HG02938 (cell line): ENCODE results near the gene WNT16.
"Not testable (repeated sequence)": the region's sequence is repeated elsewhere in the genome, so short reads cannot be mapped to it uniquely, and the experiment has no call there.

Source experiments
- ATAC-seq: cut with Tn5 transposase; IDR thresholded peaks from one replicate; pipeline ENCODE4 v1.9.1; 2021; ENCODE audit warnings: mild to moderate bottlenecking, moderate library complexity; ENCODE audit not compliant: unreplicated experiment

Gene WNT16

DNA sequence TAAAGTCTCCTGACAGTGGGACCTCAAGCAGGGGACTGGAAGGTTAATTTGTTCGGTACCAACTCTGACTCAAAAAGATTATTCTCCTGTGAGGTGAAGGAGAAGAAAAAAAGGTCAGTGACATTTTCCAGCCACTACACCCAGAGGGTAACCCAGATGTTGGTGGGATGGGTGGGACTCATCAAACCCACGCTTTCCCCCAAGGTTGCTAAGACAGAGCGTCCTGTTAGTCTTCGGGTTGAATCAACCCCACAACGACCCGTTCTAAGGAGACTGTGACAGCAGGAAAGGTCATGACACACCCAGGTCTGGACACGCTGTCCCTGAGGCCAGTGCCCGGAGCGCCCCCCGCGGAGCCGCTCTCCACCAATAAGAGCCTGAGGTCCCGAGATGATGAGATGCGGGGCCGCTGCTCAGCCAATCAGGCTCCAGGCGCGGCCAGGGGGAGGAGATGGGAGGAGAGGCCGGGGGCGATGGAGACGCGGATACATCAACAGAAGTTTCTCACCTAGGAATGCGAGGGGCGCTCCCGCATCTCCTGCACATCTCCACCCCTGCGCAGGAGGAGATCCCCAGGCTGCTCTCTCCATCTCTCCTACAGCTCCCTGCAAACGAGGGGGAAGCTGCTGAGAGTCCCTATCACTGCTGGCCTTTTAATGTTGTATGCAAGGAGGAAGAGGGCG is at the start of gene WNT16:
Gene WNT16 (plus strand): TSS at position 493 of the 683 bp plus-strand sequence. CDS start 293 bp downstream, outside the sequence.
- ATAC-seq: no peak

- ATAC-seq: no peak
Observed at GRCh38 chr7:121279060-121279620, 49.7 kb upstream of the WNT16 start.

GRCh38 chr7:121279822-121280221 is 49.0 kb upstream of the WNT16 start:
- ATAC-seq: no peak

DNA sequence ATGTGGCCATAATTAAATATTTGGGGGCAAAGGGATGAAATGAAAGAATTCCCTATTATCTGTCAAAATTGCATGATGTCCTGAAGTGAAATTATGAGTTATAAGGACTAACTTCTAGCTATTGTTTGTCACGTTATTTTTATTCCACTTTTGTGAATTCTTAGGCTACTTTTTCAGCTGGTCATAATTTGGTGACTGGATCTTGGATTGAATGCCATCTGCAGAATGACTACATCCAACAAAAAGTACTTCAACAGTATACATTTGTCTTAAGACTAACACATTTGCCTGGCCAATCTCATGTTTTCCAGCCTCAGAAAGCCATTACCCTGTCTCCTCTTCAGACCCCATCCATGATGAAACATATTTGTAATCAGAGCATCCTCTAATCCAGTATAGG is 48.1 kb upstream of the WNT16 start:
- ATAC-seq: no peak

DNA sequence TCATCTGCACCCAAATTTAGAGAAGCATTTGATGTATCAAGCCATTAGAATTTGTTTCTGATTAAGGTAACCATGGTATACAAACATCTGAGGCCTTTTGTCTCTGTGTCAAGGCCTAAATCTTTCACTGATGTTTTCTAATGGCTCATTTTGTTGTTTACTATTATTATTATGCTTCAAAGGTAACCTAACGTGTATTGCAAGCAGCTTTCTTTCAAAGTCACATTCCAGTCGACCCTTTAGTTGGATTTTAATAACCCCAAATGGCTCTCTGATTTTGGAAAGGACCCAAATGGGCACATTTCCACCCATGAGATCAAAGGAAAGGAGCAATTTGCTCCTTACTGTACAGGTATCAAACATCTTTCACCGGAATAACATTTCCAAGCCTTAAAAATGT is 46.7 kb upstream of the WNT16 start:
- ATAC-seq: no peak

GRCh38 chr7:121285066-121285667 is 43.6 kb upstream of the WNT16 start:
- no peak for ATAC-seq

GRCh38 chr7:121286186-121286585 is 42.6 kb upstream of the WNT16 start:
- no peak for ATAC-seq

DNA sequence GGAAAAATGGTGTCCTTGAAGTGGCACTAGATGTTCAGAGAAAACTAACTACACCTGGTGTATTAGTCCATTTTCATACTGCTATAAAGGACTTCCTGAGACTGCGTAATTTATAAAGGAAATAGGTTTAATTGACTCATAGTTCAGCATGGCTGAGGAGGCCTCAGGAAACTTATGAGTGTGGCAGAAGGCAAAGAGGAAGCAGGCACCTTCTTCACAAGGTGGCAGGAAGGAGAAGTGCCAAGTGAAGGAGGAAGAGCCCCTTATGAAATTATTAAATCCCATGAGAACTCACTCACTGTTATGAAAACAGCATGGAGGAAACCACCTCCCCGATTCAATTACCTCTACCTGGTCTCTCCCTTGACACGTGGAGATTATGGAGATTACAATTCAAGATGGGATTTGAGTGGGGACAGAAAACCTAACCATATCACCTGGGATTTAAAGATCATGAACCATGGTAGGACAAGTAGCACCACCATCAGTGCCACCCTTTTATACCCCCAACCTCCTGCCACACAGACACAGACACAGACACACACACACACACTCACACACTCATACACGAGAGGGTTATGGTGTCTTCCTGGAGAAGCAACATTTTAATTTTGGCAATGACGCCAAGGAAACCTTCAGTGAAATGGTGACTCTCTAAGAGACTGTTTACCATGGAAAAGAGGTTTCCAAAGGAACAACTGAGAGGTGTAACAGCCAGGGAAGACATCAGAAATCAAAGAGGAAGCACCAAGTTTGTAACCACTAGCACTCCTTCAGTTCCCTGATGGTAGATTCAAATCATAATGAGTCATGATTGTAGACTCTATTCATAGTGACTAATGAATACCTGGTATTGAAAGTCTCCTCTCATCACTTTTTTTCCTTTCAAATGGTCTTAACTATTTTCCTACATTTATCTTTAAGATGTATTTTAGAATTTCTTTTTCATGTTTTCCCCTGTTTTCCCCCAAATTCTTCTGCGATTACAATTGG is 41.8 kb upstream of the WNT16 start:
- no peak for ATAC-seq

DNA sequence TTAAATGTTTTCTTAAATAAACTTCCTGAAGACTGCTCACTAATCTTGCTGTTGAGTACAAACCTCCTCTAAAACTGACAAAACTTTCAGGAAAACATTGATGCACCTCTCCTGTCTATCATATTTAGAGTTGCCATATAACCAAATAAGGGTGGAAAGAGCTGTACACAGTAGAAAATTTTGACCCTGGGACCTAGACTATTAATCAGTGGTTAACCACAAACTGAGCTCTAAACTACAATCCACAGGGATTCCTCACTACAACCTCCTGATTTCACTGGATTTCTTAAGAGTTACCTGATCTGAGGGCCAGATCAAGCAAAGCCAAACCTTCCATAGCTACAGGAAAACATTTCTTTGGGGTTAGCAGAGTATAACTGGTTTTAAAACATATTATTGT is 39.9 kb upstream of the WNT16 start:
- ATAC-seq: no peak

DNA sequence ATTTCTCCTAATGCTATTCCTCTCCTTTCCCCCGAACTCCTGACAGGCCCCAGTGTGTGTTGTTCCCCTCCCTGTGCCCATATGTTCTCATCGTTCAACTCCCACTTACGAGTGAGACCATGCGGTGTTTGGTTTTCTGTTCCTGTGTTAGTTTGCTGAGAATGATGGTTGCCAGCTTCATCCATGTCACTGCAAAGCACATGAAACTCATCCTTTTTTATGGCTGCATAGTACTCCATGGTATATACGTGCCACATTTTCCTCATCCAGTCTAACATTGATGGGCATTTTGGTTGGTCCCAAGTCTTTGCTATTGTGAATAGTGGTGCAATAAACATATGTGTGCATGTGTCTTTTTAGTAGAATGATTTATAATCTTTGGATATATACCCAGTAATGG is 38.9 kb upstream of the WNT16 start:
- not testable (repeated sequence) for ATAC-seq

- ATAC-seq: no peak
Observed at GRCh38 chr7:121294448-121294992, 34.3 kb upstream of the WNT16 start.

GRCh38 chr7:121297843-121298242 is 31.0 kb upstream of the WNT16 start:
- ATAC-seq: no peak

- no peak for ATAC-seq
Observed at GRCh38 chr7:121298831-121299239, 30.0 kb upstream of the WNT16 start.

DNA sequence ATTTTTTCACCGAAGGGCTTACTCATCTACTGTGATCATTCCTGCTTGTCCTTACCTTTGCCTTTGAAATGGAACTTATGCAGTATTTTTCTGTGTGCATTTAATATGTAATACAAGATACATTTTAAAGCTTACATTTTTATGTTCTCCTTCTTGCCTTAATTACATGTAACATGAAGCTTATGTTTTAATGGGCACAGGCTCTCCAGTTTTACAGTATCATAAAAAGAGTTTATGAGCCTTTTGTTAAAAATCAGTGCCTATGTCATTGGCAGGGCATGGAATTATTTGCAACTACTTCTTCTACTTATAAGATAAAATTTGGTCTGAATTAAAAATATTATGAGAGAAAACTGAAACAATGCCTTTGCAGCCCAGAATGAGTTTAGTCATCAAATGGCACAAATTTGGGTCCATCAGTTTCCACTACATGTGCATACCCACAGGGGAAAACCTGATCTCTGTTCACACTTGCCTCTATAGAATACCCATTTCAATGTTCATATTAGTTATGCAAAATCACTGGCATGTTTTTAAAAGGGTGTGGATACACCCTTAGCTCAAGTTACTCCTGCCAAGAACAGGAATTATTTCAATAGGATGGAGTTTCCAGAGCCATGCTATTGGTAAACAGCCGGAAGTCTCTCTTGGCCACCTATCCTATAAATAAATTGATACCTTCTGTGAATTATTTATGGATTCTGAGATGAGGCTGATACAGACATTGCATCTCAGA is 27.9 kb upstream of the WNT16 start:
- ATAC-seq: no peak

GRCh38 chr7:121301446-121302213 is 27.2 kb upstream of the WNT16 start:
- no peak for ATAC-seq

DNA sequence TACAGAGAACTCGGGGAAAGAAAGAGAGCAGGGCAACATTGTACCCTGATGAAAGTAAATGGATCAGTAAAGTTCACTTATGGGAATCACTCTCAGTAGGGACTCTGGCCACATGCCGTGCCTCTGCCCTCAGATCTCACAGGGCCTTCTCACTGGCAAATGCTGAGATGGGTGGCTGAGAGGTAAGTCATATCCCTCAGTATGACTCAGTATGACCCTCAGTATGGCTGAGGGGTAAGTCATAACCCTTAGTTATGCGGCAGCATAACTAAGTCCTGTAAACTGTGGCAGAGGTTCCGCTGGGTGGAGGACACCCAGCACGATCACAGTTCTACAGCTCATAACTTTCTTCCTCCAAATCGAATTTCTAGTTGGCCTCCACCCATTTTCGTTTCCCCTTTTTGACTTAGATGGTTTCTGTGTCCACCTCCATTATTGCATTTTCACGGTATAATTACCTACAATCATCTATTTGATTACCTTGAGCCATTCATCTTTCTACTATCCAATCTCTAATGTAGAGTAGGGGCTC is 26.5 kb upstream of the WNT16 start:
- ATAC-seq: peak; percentile 76

- no peak for ATAC-seq
Observed at GRCh38 chr7:121303422-121304101, 25.2 kb upstream of the WNT16 start.

- no peak for ATAC-seq
Observed at GRCh38 chr7:121304102-121304658, 24.6 kb upstream of the WNT16 start.
